Astrocyte of the spinal cord (primary cell): Measurements from ENCODE around the gene POU2F3.

Experiments
- DNase-seq: peaks from one replicate; pipeline ENCODE4 v3.0.0; 2011; ENCODE audit warnings: low read depth, low spot score
- H3K4me3 ChIP-seq: 2 replicates; pipeline ENCODE4 v1.5.1; 2011; ENCODE audit warnings: low read depth, mild to moderate bottlenecking, low read length, moderate library complexity
- CTCF ChIP-seq: IDR thresholded peaks from 2 replicates; pipeline ENCODE4 v1.5.1; 2012; ENCODE audit warnings: low read depth, mild to moderate bottlenecking, low read length, inconsistent platforms
- in situ Hi-C: cut with HindIII; loops from 2 replicates; pipeline ENCODE4 v1.10.0; 2017; ENCODE audit warnings: low sequenced_read_pairs

The POU2F3 gene

GRCh38 chr11:120229451-120230424 lies 10.2 kb upstream of the POU2F3 start:
- H3K4me3 ChIP-seq, result no peak overlapping the region
- in situ Hi-C loops, result no loop called here
- peak; percentile 19 for DNase-seq
- TF ChIP-seq CTCF, result peak; percentile 74

- no peak for TF ChIP-seq CTCF
- H3K4me3 ChIP-seq, result no peak overlapping the region
- no peak for DNase-seq
- in situ Hi-C loops, result no loop called here
These were observed 9.4 kb upstream of the POU2F3 start for GRCh38 chr11:120230433-120231071.

GRCh38 chr11:120231963-120232362 lies 8.0 kb upstream of the POU2F3 start:
- no peak overlapping the region for H3K4me3 ChIP-seq
- no peak for DNase-seq
- TF ChIP-seq CTCF, result no peak
- in situ Hi-C loops, result no loop called here

- no peak for DNase-seq
- H3K4me3 ChIP-seq, result no peak overlapping the region
- in situ Hi-C loops, result no loop called here
- TF ChIP-seq CTCF, result no peak
These were observed 6.6 kb upstream of the POU2F3 start for GRCh38 chr11:120233207-120233803.

GRCh38 chr11:120235024-120235628 lies 4.8 kb upstream of the POU2F3 start:
- peak; percentile 86 for TF ChIP-seq CTCF
- peak; percentile 60 for DNase-seq
- in situ Hi-C loops, result no loop called here
- no peak overlapping the region for H3K4me3 ChIP-seq
